Sigmoid colon (tissue), 7 donors: Measurements from ENCODE around the gene CMTR1. TPM values are rescaled to one million over a fixed set of nuclear protein-coding genes. Genes with fewer than 3 reads are reported as not detected.
"Not testable (repeated sequence)": the region's sequence is repeated elsewhere in the genome, so short reads cannot be mapped to it uniquely, and the experiment has no call there.

ENCODE experiments used
- DNase-seq: peaks from one replicate; pipeline ENCODE4 v3.0.0-alpha.2; 2019
- H3K27ac ChIP-seq, 4 donors: fragments of 200-600 bp; sonication (generic); one replicate each; pipeline ENCODE4 v1.5.1; 2016 to 2019; ENCODE audit warnings: mild to moderate bottlenecking in 1 of 4
- H3K27me3 ChIP-seq, 3 donors: fragments of 200-600 bp; sonication (generic); one replicate each; pipeline ENCODE4 v1.5.1; 2019; ENCODE audit warnings: mild to moderate bottlenecking in 1 of 3
- H3K36me3 ChIP-seq, 4 donors: fragments of 200-600 bp; sonication (generic); one replicate each; pipeline ENCODE4 v1.5.1; 2016 to 2019
- H3K4me1 ChIP-seq, 4 donors: fragments of 200-600 bp; sonication (generic); one replicate each; pipeline ENCODE4 v1.5.1; 2017 to 2019
- H3K4me3 ChIP-seq, 4 donors: fragments of 200-600 bp; sonication (generic); one replicate each; pipeline ENCODE4 v1.5.1; 2017 to 2019; ENCODE audit warnings: mild to moderate bottlenecking in 2 of 4, moderate library complexity in 1 of 4
- H3K9me3 ChIP-seq, 4 donors: fragments of 200-600 bp in 3 of 4; sonication (generic) in 3 of 4; one replicate each; pipeline versions ENCODE4 v1.5.1 to v1.6.1; 2013 to 2019
- CTCF ChIP-seq, 4 experiments: fragments of 450-650 bp in 3 of 4; fragments of 200-600 bp in 1 of 4; IDR thresholded peaks; one replicate each; pipeline ENCODE4 v1.5.1; 2016 to 2019; ENCODE audit warnings: antibody characterized with exemption in 4 of 4, mild to moderate bottlenecking in 3 of 4, moderate library complexity in 2 of 4
- EP300 ChIP-seq, 4 donors: sonication (generic); formaldehyde crosslinking; IDR thresholded peaks; one replicate each; pipeline ENCODE4 v1.6.1; 2017; ENCODE audit warnings: antibody characterized with exemption in 4 of 4
- POLR2A ChIP-seq, 2 donors: fragments of 450-650 bp; IDR thresholded peaks; one replicate each; pipeline ENCODE4 v1.6.1; 2016; ENCODE audit warnings: antibody characterized with exemption in 2 of 2, mild to moderate bottlenecking in 2 of 2, moderate library complexity in 2 of 2
- POLR2AphosphoS5 ChIP-seq, 4 donors: sonication (generic); formaldehyde crosslinking; IDR thresholded peaks; one replicate each; pipeline ENCODE4 v1.6.1; 2017; ENCODE audit warnings: antibody characterized with exemption in 4 of 4
- WGBS, 2 donors: extraction: QIAGEN DNeasy Blood & Tissue Kit; methylation state at CpG; one replicate each; pipeline ENCODE4 v1.1.7; 2013; 5-methylcytosine and 5-hydroxymethylcytosine counted together
- intact Hi-C: fragments of 100-400 bp; cut with DNase I; formaldehyde crosslinking; loops from one replicate; pipeline ENCODE4 v1.15.1; 2023
- polyA plus RNA-seq, 3 donors: library from polyadenylated mRNA; stranded (reverse); fragments of 200-250 nt; gene quantifications; one replicate each; pipeline ENCODE4 v1.2.3, GENCODE V29; 2013
- total RNA-seq, 4 donors: library from RNA; depleted of rRNA; stranded (reverse); fragments of >200 nt; gene quantifications; one replicate each; pipeline ENCODE4 v1.1.0, GENCODE V29; 2016
- donor health status: healthy with polysubstance abuse.
- donor health status: Bipolar disorder and iron deficiency.
- donor health status: healthy.

CMTR1 gene
- total and polyA plus RNA-seq, 7 donors = 4.2 to 33.5 (median 30.8) TPM

GRCh38 chr6:37493661-37493995, 60.6 kb downstream of the CMTR1 start:
- no peak overlapping the region for H3K27ac ChIP-seq
- no peaks in the 10 kb centered on the region for H3K27me3 ChIP-seq
- no peak for DNase-seq
- TF ChIP-seq POLR2AphosphoS5 (IDR thresholded peaks at IDR 0.05) = no peak
- TF ChIP-seq POLR2A (IDR thresholded peaks at IDR 0.05) = no peak
- TF ChIP-seq CTCF (IDR thresholded peaks at IDR 0.05) = no peak
- TF ChIP-seq EP300 (IDR thresholded peaks at IDR 0.05) = no peak
- no peak overlapping the region for H3K4me3 ChIP-seq
- H3K36me3 ChIP-seq = no peaks in the 10 kb centered on the region
- intact Hi-C loops = no loop called here
- H3K9me3 ChIP-seq = no peaks in the 10 kb centered on the region
- 91 to 94% methylated on average over 9 of the region's 9 CpGs for WGBS, 2 donors
- peaks cover 0 to 24% (median 17%) of the 10 kb centered on the region in 4 donors for H3K4me1 ChIP-seq

- H3K27me3 ChIP-seq = no peaks in the 10 kb centered on the region
- intact Hi-C loops = no loop called here
- H3K36me3 ChIP-seq = no peaks in the 10 kb centered on the region
- 80 to 82% methylated on average over 4 of the region's 4 CpGs for WGBS, 2 donors
- TF ChIP-seq EP300 (IDR thresholded peaks at IDR 0.05) (no peak), CTCF (IDR thresholded peaks at IDR 0.05) (no peak), POLR2A (IDR thresholded peaks at IDR 0.05) (no peak), POLR2AphosphoS5 (IDR thresholded peaks at IDR 0.05) (no peak)
- no peak overlapping the region for H3K4me3 ChIP-seq
- DNase-seq = no peak
- H3K4me1 ChIP-seq = peaks cover 0 to 28% (median 15%) of the 10 kb centered on the region in 4 donors
- H3K9me3 ChIP-seq = no peaks in the 10 kb centered on the region
- H3K27ac ChIP-seq = no peak overlapping the region
These were observed 62.4 kb downstream of the CMTR1 start for GRCh38 chr6:37495244-37495934.

GRCh38 chr6:37496951-37497885, 64.2 kb downstream of the CMTR1 start:
- Histone ChIP-seq H3K4me1 (peaks cover 0 to 17% (median 7%) of the 10 kb centered on the region in 4 donors), H3K27ac (no peak overlapping the region), H3K4me3 (no peak overlapping the region), H3K36me3 (no peaks in the 10 kb centered on the region), H3K27me3 (no peaks in the 10 kb centered on the region), H3K9me3 (no peaks in the 10 kb centered on the region)
- WGBS, 2 donors = 92 to 94% methylated on average over 13 of the region's 13 CpGs
- DNase-seq = no peak
- intact Hi-C loops = no loop called here
- TF ChIP-seq POLR2AphosphoS5 (IDR thresholded peaks at IDR 0.05) (no peak), POLR2A (IDR thresholded peaks at IDR 0.05) (no peak)

- Histone ChIP-seq H3K27me3 (no peaks in the 10 kb centered on the region), H3K36me3 (no peaks in the 10 kb centered on the region), H3K4me1 (peaks cover 0 to 10% (median 5%) of the 10 kb centered on the region in 4 donors), H3K4me3 (peak within 1 kb of the TSS; percentile 50 to 75 (median 62)), H3K9me3 (no peaks in the 10 kb centered on the region), H3K27ac (peak within 1 kb of the TSS; percentile 47 to 64 (median 56))
- TF ChIP-seq EP300 (IDR thresholded peaks at IDR 0.05) = no peak
- peak in 2 of 4 donors; percentile 20 to 39 for TF ChIP-seq POLR2AphosphoS5 (IDR thresholded peaks at IDR 0.05)
- DNase-seq = peak; percentile 97
- intact Hi-C loops = loop anchor here (2.0 kb wide), 1 partner anchor 67 kb away; the partner anchor contains the start of gene CMTR1
- WGBS, 2 donors = 2% methylated on average over 38 of the region's 38 CpGs
These were observed 66.6 kb downstream of the CMTR1 start, which contains the start of gene CCDC167 for GRCh38 chr6:37499433-37500293. CCDC167 (minus strand) TSS chr6:37499893; CDS start chr6:37499863, 30 bp downstream.

- no peak for DNase-seq
- intact Hi-C loops = no loop called here
- no peaks in the 10 kb centered on the region for H3K9me3 ChIP-seq
- peak overlapping the region; percentile 50 to 75 (median 62) for H3K4me3 ChIP-seq
- no peak for TF ChIP-seq POLR2AphosphoS5 (IDR thresholded peaks at IDR 0.05)
- TF ChIP-seq CTCF (IDR thresholded peaks at IDR 0.05) = no peak
- no peak for TF ChIP-seq EP300 (IDR thresholded peaks at IDR 0.05)
- no peak for TF ChIP-seq POLR2A (IDR thresholded peaks at IDR 0.05)
- no peak overlapping the region for H3K27ac ChIP-seq
- no peaks in the 10 kb centered on the region for H3K27me3 ChIP-seq
- peaks cover 0 to 10% (median 5%) of the 10 kb centered on the region in 4 donors for H3K4me1 ChIP-seq
- H3K36me3 ChIP-seq = no peaks in the 10 kb centered on the region
- 70 to 73% methylated on average over 4 of the region's 4 CpGs for WGBS, 2 donors
These were observed 67.2 kb downstream of the CMTR1 start for GRCh38 chr6:37500294-37500608.

GRCh38 chr6:37500904-37501303, 67.9 kb downstream of the CMTR1 start:
- DNase-seq, H3K4me3 ChIP-seq, H3K9me3 ChIP-seq, H3K36me3 ChIP-seq, intact Hi-C loops, H3K27ac ChIP-seq, H3K27me3 ChIP-seq: not testable (repeated sequence)
- 96 to 97% methylated on average over 6 of the region's 6 CpGs for WGBS, 2 donors
- H3K4me1 ChIP-seq = peaks cover 0 to 10% (median 5%) of the 10 kb centered on the region in 4 donors
